Activated B cell treated with CpG ODN at 0.5 μM for 24 hours (primary cell): ENCODE measurements around the gene DPP8. TPM values are rescaled to one million over a fixed set of nuclear protein-coding genes. Genes with fewer than 3 reads are reported as not detected.

ENCODE experiments used
- ATAC-seq: fragments of 200-7000 bp; cut with Tn5 transposase; one replicate; pipeline ENCODE4 v1.10.0; 2021; ENCODE audit warnings: low read depth, mild to moderate bottlenecking, moderate library complexity
- CTCF ChIA-PET: fragments of 350-600 bp; sonication (Branson Sonifier 250); formaldehyde crosslinking; loops from one replicate; lab custom pipeline; 2021; ENCODE audit warnings: antibody characterized with exemption; lab: Charles Lee
- POLR2A ChIA-PET: fragments of 350-600 bp; sonication (Branson Sonifier 250); formaldehyde crosslinking; loops from one replicate; lab custom pipeline; 2021; ENCODE audit warnings: antibody characterized with exemption; lab: Charles Lee
- DNase-seq: peaks from one replicate; pipeline ENCODE4 v3.0.0; 2022
- H3K27ac Mint-ChIP-seq: one replicate; pipeline ENCODE4 v1.8.0; 2020; ENCODE audit warnings: mixed read lengths
- H3K27me3 Mint-ChIP-seq: one replicate; pipeline ENCODE4 v1.8.0; 2021; ENCODE audit warnings: mixed read lengths
- H3K36me3 Mint-ChIP-seq: one replicate; pipeline ENCODE4 v1.8.0; 2021; ENCODE audit warnings: low read depth, mixed read lengths
- H3K4me1 Mint-ChIP-seq: one replicate; pipeline ENCODE4 v1.8.0; 2021; ENCODE audit warnings: mixed read lengths
- H3K4me3 Mint-ChIP-seq: one replicate; pipeline ENCODE4 v1.8.0; 2020; ENCODE audit warnings: mild to moderate bottlenecking, mixed read lengths
- H3K9me3 Mint-ChIP-seq: one replicate; pipeline ENCODE4 v1.8.0; 2020; ENCODE audit warnings: mixed read lengths
- intact Hi-C: fragments of 100-400 bp; cut with micrococcal nuclease; formaldehyde crosslinking; loops from one replicate; pipeline ENCODE4 v1.15.1; 2024
- total RNA-seq: library from RNA; stranded (reverse); gene quantifications from 2 replicates; pipeline ENCODE4 v1.2.3, GENCODE V29; 2022
- TF ChIP-seq, protein P1 (sequence below): fragments of 200-600 bp; IDR thresholded peaks from one replicate; pipeline ENCODE4 v1.8.0; 2022; ENCODE audit warnings: antibody characterized with exemption, mild to moderate bottlenecking

Gene DPP8
- total RNA-seq, 1 donor from 2014 or later = 52.2 TPM

- no peak overlapping the region for H3K27ac Mint-ChIP-seq
- no peaks in the 10 kb centered on the region for H3K9me3 Mint-ChIP-seq
- H3K4me3 Mint-ChIP-seq = no peak overlapping the region
- ChIA-PET CTCF (no interaction called here), POLR2A (no interaction called here)
- H3K27me3 Mint-ChIP-seq = no peaks in the 10 kb centered on the region
- ATAC-seq (no peak), DNase-seq (no peak)
- intact Hi-C loops = no loop called here
- H3K36me3 Mint-ChIP-seq = peaks cover 3% of the 10 kb centered on the region
- TF ChIP-seq, protein P1, sequence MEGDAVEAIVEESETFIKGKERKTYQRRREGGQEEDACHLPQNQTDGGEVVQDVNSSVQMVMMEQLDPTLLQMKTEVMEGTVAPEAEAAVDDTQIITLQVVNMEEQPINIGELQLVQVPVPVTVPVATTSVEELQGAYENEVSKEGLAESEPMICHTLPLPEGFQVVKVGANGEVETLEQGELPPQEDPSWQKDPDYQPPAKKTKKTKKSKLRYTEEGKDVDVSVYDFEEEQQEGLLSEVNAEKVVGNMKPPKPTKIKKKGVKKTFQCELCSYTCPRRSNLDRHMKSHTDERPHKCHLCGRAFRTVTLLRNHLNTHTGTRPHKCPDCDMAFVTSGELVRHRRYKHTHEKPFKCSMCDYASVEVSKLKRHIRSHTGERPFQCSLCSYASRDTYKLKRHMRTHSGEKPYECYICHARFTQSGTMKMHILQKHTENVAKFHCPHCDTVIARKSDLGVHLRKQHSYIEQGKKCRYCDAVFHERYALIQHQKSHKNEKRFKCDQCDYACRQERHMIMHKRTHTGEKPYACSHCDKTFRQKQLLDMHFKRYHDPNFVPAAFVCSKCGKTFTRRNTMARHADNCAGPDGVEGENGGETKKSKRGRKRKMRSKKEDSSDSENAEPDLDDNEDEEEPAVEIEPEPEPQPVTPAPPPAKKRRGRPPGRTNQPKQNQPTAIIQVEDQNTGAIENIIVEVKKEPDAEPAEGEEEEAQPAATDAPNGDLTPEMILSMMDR = no peak
- peaks cover 5% of the 10 kb centered on the region for H3K4me1 Mint-ChIP-seq
Measured at GRCh38 chr15:65525622-65526021, 8.1 kb upstream of the DPP8 start.

DNA sequence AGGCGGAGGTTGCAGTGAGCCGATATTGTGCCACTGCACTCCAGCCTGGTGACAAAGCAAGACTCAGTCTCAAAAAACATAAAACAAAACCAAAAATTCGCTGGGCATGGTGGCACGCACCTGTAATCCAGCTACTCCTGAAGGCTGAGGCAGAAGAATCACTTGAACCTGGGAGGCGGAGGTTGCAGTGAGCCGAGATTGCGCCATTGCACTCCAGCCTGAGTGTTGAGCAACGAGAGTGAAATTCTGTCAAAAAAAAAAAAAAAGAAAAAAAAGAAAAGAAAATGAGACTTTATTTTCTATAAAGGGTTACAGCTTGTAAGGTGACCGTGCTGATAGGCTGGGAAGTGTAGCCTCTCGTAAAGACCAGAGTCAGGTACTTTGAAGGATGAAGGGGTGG is 6.7 kb upstream of the DPP8 start:
- intact Hi-C loops = no loop called here
- H3K9me3 Mint-ChIP-seq = no peaks in the 10 kb centered on the region
- ChIA-PET POLR2A (no interaction called here), CTCF (no interaction called here)
- no peaks in the 10 kb centered on the region for H3K36me3 Mint-ChIP-seq
- TF ChIP-seq, protein P1 = no peak
- no peak for ATAC-seq
- no peaks in the 10 kb centered on the region for H3K27me3 Mint-ChIP-seq
- H3K4me3 Mint-ChIP-seq = no peak overlapping the region
- DNase-seq = no peak
- H3K27ac Mint-ChIP-seq = no peak overlapping the region
- no peaks in the 10 kb centered on the region for H3K4me1 Mint-ChIP-seq

- peaks cover 11% of the 10 kb centered on the region for H3K4me1 Mint-ChIP-seq
- intact Hi-C loops = no loop called here
- H3K4me3 Mint-ChIP-seq = no peak overlapping the region
- H3K27ac Mint-ChIP-seq = no peak overlapping the region
- H3K9me3 Mint-ChIP-seq = no peaks in the 10 kb centered on the region
- ChIA-PET CTCF (no interaction called here), POLR2A (no interaction called here)
- TF ChIP-seq, protein P1 = no peak
- no peak for ATAC-seq
- no peak for DNase-seq
- peaks cover 6% of the 10 kb centered on the region for H3K36me3 Mint-ChIP-seq
- H3K27me3 Mint-ChIP-seq = no peaks in the 10 kb centered on the region
Measured at GRCh38 chr15:65521350-65521749, 3.9 kb upstream of the DPP8 start.

- no peak overlapping the region for H3K4me3 Mint-ChIP-seq
- no peaks in the 10 kb centered on the region for H3K9me3 Mint-ChIP-seq
- intact Hi-C loops = no loop called here
- DNase-seq (no peak), ATAC-seq (no peak)
- CTCF ChIA-PET = no interaction called here
- H3K36me3 Mint-ChIP-seq = peaks cover 24% of the 10 kb centered on the region
- POLR2A ChIA-PET = interaction anchor here (0.6 kb wide), 2 partner anchors 25 to 92 kb away, joined by 3 to 4 read pairs; no protein-coding TSS in a partner anchor
- H3K4me1 Mint-ChIP-seq = peaks cover 32% of the 10 kb centered on the region
- TF ChIP-seq, protein P1 = no peak
- H3K27me3 Mint-ChIP-seq = no peaks in the 10 kb centered on the region
- H3K27ac Mint-ChIP-seq = no peak overlapping the region
Measured at GRCh38 chr15:65518633-65519285, 1.3 kb upstream of the DPP8 start.

GRCh38 chr15:65517866-65518207 is 348 bp upstream of the DPP8 start:
- DNase-seq = no peak
- H3K27ac Mint-ChIP-seq = peak overlapping the region; percentile 89
- intact Hi-C loops = loop anchor here (1.0 kb wide), 3 partner anchors 93 to 987 kb away; partner anchors contain the start of genes CLPX, INTS14 and ZWILCH
- H3K36me3 Mint-ChIP-seq = peaks cover 31% of the 10 kb centered on the region
- CTCF ChIA-PET = no interaction called here
- no peaks in the 10 kb centered on the region for H3K27me3 Mint-ChIP-seq
- H3K9me3 Mint-ChIP-seq = no peaks in the 10 kb centered on the region
- POLR2A ChIA-PET = interaction anchor here (2.1 kb wide), 1 partner anchor 93 kb away, joined by 19 read pairs; the partner anchor contains the start of gene INTS14
- peaks cover 32% of the 10 kb centered on the region for H3K4me1 Mint-ChIP-seq
- H3K4me3 Mint-ChIP-seq = peak overlapping the region; percentile 96
- TF ChIP-seq, protein P1 = no peak
- no peak for ATAC-seq
